WTC11 (cell line): ENCODE measurements around the gene PLEKHN1. TPM values are rescaled to one million over a fixed set of nuclear protein-coding genes. Genes with fewer than 3 reads are reported as not detected.

Source experiments
- ATAC-seq: fragments of 200-7000 bp; cut with Tn5 transposase; 2 replicates; pipeline ENCODE4 v1.10.0; 2021; ENCODE audit warnings: mild to moderate bottlenecking, moderate library complexity
- CTCF ChIA-PET: fragments of 300-600 bp; sonication (Branson Sonifier 250); formaldehyde crosslinking; loops from one replicate; lab custom pipeline; 2021; ENCODE audit warnings: antibody characterized with exemption; lab: Charles Lee
- POLR2A ChIA-PET: fragments of 350-600 bp; sonication (Branson Sonifier 250); formaldehyde crosslinking; loops from one replicate; lab custom pipeline; 2021; ENCODE audit warnings: antibody characterized with exemption; lab: Charles Lee
- DNase-seq: peaks from one replicate; pipeline ENCODE4 v3.0.0; 2021; ENCODE audit warnings: low spot score
- H3K27ac Mint-ChIP-seq: 2 replicates; pipeline ENCODE4 v1.8.0; 2021; ENCODE audit warnings: mixed read lengths
- H3K27me3 Mint-ChIP-seq: 2 replicates; pipeline ENCODE4 v1.8.0; 2021; ENCODE audit warnings: low read depth, mild to moderate bottlenecking, moderate library complexity, mixed read lengths
- H3K36me3 Mint-ChIP-seq: 2 replicates; pipeline ENCODE4 v1.8.0; 2021; ENCODE audit warnings: mixed read lengths
- H3K4me1 Mint-ChIP-seq: 2 replicates; pipeline ENCODE4 v1.8.0; 2022; ENCODE audit warnings: mixed read lengths
- H3K4me3 Mint-ChIP-seq: 2 replicates; pipeline ENCODE4 v1.8.0; 2021; ENCODE audit warnings: mild to moderate bottlenecking, moderate library complexity, mixed read lengths
- H3K9me3 Mint-ChIP-seq: 2 replicates; pipeline ENCODE4 v1.8.0; 2021; ENCODE audit warnings: mixed read lengths
- EMX1 ChIP-seq: fragments of 250-450 bp; sonication (Bioruptor Pico); IDR thresholded peaks from 2 replicates; pipeline ENCODE4 v1.8.0; 2021; ENCODE audit warnings: mild to moderate bottlenecking
- ETV6 ChIP-seq: sonication (generic); formaldehyde crosslinking; IDR thresholded peaks from 2 replicates; pipeline ENCODE4 v1.8.1; 2022; ENCODE audit warnings: mild to moderate bottlenecking, missing genetic modification reagents
- FOXK1 ChIP-seq: sonication (generic); formaldehyde crosslinking; IDR thresholded peaks from 2 replicates; pipeline ENCODE4 v1.8.0; 2022; ENCODE audit warnings: mild to moderate bottlenecking, moderate library complexity, missing genetic modification reagents
- FOXP1 ChIP-seq: sonication (generic); formaldehyde crosslinking; IDR thresholded peaks from 2 replicates; pipeline ENCODE4 v1.8.0; 2022; ENCODE audit warnings: missing genetic modification reagents, mild to moderate bottlenecking, moderate library complexity, borderline replicate concordance
- FOXP4 ChIP-seq: sonication (generic); formaldehyde crosslinking; IDR thresholded peaks from 2 replicates; pipeline ENCODE4 v1.8.0; 2022; ENCODE audit warnings: mild to moderate bottlenecking, missing genetic modification reagents
- GABPB1 ChIP-seq: sonication (generic); formaldehyde crosslinking; IDR thresholded peaks from 2 replicates; pipeline ENCODE4 v1.8.1; 2023; ENCODE audit warnings: mild to moderate bottlenecking, missing genetic modification reagents
- GRHL2 ChIP-seq: fragments of 250-450 bp; sonication (Bioruptor Pico); IDR thresholded peaks from 2 replicates; pipeline ENCODE4 v1.8.0; 2022; ENCODE audit warnings: mild to moderate bottlenecking, moderate library complexity; ENCODE audit not compliant: insufficient replicate concordance, severe bottlenecking
- GTF2I ChIP-seq: fragments of 250-450 bp; sonication (Bioruptor Pico); conservative IDR thresholded peaks from 2 replicates; pipeline ENCODE4 v1.4.0; 2021; ENCODE audit warnings: mild to moderate bottlenecking
- HMGXB4 ChIP-seq: sonication (generic); formaldehyde crosslinking; IDR thresholded peaks from 2 replicates; pipeline ENCODE4 v1.8.1; 2023; ENCODE audit warnings: mild to moderate bottlenecking, moderate library complexity, missing genetic modification reagents
- SP1 ChIP-seq: sonication (generic); formaldehyde crosslinking; conservative IDR thresholded peaks from 2 replicates; pipeline ENCODE4 v1.8.1; 2022; ENCODE audit warnings: missing genetic modification reagents
- USF1 ChIP-seq: sonication (generic); formaldehyde crosslinking; IDR thresholded peaks from 2 replicates; pipeline ENCODE4 v1.8.0; 2022; ENCODE audit warnings: mild to moderate bottlenecking, missing genetic modification reagents
- ZNF532 ChIP-seq: fragments of 250-450 bp; sonication (Bioruptor Pico); IDR thresholded peaks from 2 replicates; pipeline ENCODE4 v1.9.0; 2021; ENCODE audit warnings: mild to moderate bottlenecking, borderline replicate concordance
- total RNA-seq: library from RNA; stranded (reverse); gene quantifications from 3 replicates; pipeline ENCODE4 v1.2.3, GENCODE V29; 2021
- TF ChIP-seq, protein P1 (sequence below): sonication (generic); formaldehyde crosslinking; IDR thresholded peaks from 2 replicates; pipeline ENCODE4 v1.8.0; 2022; ENCODE audit warnings: mild to moderate bottlenecking, missing genetic modification reagents
- TF ChIP-seq, protein P2 (sequence below): sonication (generic); formaldehyde crosslinking; IDR thresholded peaks from 2 replicates; pipeline ENCODE4 v1.8.1; 2023; ENCODE audit warnings: mild to moderate bottlenecking, missing genetic modification reagents, moderate library complexity

Gene PLEKHN1
- total RNA-seq, 1 experiment from 2014 or later, result 3.4 TPM

DNA sequence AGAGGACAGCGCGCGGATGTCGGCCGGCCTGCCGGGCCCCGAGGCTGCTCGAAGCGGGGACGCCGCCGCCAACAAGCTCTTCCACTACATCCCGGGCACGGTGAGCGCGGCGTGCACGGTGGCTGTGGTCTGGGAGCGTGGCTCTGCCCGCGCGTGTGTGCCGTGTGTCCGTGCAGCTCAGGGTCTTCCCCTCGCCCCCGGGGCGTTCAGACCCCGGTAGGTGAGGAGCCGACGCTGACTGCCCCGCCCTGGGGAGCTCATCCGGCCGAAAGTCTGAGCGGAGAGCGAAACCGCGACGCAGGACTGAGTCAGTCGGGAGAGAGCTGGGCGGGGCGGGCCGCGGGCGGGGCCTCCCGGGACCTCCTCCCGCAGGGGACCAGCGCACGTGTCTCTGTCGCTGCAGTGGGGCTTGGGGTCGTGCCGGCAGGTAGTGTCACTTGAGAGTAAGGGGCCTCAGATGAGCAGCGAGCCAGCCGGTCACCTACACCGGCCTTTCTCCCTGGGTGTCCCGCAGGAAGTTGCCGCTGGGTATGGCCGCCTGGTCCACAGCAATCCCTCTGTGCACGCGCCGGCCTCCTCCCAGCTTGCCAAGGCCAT lies 520 bp downstream of the PLEKHN1 start:
- TF ChIP-seq GRHL2 (CRISPR knock-in tag) (no peak), USF1 (CRISPR knock-in tag) (0 out of 2 replicates have a peak, but pooled peaks have one; percentile 28), SP1 (peak; percentile 51; the same call in 1 of the 2 replicates), EMX1 (CRISPR knock-in tag) (no peak), FOXP4 (0 out of 2 replicates have a peak, but pooled peaks have one; percentile 23), GTF2I (CRISPR knock-in tag) (no peak), FOXP1 (CRISPR knock-in tag) (0 out of 2 replicates have a peak, but pooled peaks have one; percentile 13), ZNF532 (CRISPR knock-in tag) (no peak), FOXK1 (CRISPR knock-in tag) (peak; percentile 58; the same call in 1 of the 2 replicates), ETV6 (CRISPR knock-in tag) (0 out of 2 replicates have a peak, but pooled peaks have one; percentile 55), GABPB1 (peak; percentile 55), HMGXB4 (CRISPR knock-in tag) (peak; percentile 26; the same call in 1 of the 2 replicates)
- TF ChIP-seq, protein P1, sequence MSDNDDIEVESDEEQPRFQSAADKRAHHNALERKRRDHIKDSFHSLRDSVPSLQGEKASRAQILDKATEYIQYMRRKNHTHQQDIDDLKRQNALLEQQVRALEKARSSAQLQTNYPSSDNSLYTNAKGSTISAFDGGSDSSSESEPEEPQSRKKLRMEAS (CRISPR knock-in tag), result peak; percentile 62; the same call in 1 of the 2 replicates
- TF ChIP-seq, protein P2, sequence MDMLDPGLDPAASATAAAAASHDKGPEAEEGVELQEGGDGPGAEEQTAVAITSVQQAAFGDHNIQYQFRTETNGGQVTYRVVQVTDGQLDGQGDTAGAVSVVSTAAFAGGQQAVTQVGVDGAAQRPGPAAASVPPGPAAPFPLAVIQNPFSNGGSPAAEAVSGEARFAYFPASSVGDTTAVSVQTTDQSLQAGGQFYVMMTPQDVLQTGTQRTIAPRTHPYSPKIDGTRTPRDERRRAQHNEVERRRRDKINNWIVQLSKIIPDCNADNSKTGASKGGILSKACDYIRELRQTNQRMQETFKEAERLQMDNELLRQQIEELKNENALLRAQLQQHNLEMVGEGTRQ (CRISPR knock-in tag), result no peak
- peak; percentile 46 for ATAC-seq
- peak overlapping the region; percentile 62 for H3K4me3 Mint-ChIP-seq
- no peaks in the 10 kb centered on the region for H3K4me1 Mint-ChIP-seq
- 0 out of 2 replicates have a peak, but pooled peaks cover 2% of the 10 kb centered on the region for H3K36me3 Mint-ChIP-seq
- H3K27ac Mint-ChIP-seq, result no peak overlapping the region
- peak; percentile 69 for DNase-seq
- H3K27me3 Mint-ChIP-seq, result peaks cover 40% of the 10 kb centered on the region
- no peaks in the 10 kb centered on the region; the same call in 1 of the 2 replicates for H3K9me3 Mint-ChIP-seq
- CTCF ChIA-PET, result interaction anchor here (0.8 to 2.3 kb wide), 14 partner anchors 9 to 325 kb away, joined by 3 to 21 read pairs (median 5); partner anchors contain the start of gene PERM1
- POLR2A ChIA-PET, result interaction anchor here (0.7 to 1.2 kb wide), 2 partner anchors 73 to 95 kb away, joined by 3 to 4 read pairs; no protein-coding TSS in a partner anchor
